Measurements from ENCODE around the gene WNK2. TPM values are rescaled to one million over a fixed set of nuclear protein-coding genes. Genes with fewer than 3 reads are reported as not detected.
"Not testable (repeated sequence)": the region's sequence is repeated elsewhere in the genome, so short reads cannot be mapped to it uniquely, and the experiment has no call there.

Gene WNK2
- total RNA-seq, 4 donors from 2014 or later, result 6.2 to 31.9 (median 18.9) TPM

DNA sequence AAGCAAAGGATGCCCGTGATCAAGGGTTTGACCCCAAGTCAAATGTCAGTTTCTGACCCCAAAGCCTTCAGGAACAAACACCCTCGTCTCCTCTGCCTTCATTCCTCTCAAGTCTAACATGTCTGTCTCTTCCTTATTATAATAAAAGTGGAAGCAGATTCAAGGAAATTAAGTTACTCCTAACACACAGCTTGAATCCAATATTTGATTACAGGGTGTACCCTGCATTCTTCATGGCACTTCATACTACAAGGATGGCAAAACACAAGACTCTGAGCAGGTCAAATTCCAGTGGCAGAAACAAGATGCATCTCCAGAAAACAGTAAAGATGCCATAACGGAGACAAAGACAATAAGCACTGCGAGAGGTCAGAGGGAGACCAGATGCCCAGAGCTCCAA, 148.4 kb downstream of the WNK2 start:
- H3K27me3 ChIP-seq, result no peaks in the 10 kb centered on the region
- no peak overlapping the region for H3K4me3 ChIP-seq
- no peak overlapping the region for H3K27ac ChIP-seq
- no peaks in the 10 kb centered on the region for H3K36me3 ChIP-seq
- no peak for TF ChIP-seq POLR2A (IDR thresholded peaks at IDR 0.05)
- TF ChIP-seq, protein P1, sequence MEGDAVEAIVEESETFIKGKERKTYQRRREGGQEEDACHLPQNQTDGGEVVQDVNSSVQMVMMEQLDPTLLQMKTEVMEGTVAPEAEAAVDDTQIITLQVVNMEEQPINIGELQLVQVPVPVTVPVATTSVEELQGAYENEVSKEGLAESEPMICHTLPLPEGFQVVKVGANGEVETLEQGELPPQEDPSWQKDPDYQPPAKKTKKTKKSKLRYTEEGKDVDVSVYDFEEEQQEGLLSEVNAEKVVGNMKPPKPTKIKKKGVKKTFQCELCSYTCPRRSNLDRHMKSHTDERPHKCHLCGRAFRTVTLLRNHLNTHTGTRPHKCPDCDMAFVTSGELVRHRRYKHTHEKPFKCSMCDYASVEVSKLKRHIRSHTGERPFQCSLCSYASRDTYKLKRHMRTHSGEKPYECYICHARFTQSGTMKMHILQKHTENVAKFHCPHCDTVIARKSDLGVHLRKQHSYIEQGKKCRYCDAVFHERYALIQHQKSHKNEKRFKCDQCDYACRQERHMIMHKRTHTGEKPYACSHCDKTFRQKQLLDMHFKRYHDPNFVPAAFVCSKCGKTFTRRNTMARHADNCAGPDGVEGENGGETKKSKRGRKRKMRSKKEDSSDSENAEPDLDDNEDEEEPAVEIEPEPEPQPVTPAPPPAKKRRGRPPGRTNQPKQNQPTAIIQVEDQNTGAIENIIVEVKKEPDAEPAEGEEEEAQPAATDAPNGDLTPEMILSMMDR (IDR thresholded peaks at IDR 0.05), result no peak
- intact Hi-C loops (cut with DNase I; ENCODE audit: low total_unique reads), result no loop called here
- no peaks in the 10 kb centered on the region for H3K9me3 ChIP-seq
- DNase-seq, result no peak
- H3K4me1 ChIP-seq, result no peaks in the 10 kb centered on the region

DNA sequence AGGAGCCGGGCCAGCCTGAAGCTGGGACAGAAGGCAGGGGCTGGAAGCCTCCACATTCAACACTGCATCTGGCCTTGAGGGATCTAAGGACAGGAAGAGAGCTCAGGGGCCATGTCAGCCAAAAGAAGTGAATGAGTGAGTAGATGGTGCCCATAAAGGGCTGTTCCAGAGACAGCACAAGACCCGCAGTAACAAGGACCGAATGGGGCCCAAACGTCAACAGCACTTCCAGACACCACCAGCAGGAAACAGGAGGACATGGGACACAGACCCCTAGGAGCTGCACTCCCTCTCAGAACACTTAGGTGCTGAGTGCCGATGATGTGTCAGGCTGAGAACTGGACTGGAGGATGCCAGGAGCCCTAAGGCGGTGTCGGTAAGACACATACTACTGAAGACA, 152.8 kb downstream of the WNK2 start:
- Histone ChIP-seq H3K4me1 (no peaks in the 10 kb centered on the region), H3K27me3 (no peaks in the 10 kb centered on the region), H3K36me3 (no peaks in the 10 kb centered on the region), H3K4me3 (no peak overlapping the region), H3K27ac (no peak overlapping the region), H3K9me3 (no peaks in the 10 kb centered on the region)
- TF ChIP-seq, protein P1 (IDR thresholded peaks at IDR 0.05), result no peak
- no peak for TF ChIP-seq POLR2A (IDR thresholded peaks at IDR 0.05)
- intact Hi-C loops (cut with DNase I; ENCODE audit: low total_unique reads), result no loop called here
- no peak for DNase-seq

DNA sequence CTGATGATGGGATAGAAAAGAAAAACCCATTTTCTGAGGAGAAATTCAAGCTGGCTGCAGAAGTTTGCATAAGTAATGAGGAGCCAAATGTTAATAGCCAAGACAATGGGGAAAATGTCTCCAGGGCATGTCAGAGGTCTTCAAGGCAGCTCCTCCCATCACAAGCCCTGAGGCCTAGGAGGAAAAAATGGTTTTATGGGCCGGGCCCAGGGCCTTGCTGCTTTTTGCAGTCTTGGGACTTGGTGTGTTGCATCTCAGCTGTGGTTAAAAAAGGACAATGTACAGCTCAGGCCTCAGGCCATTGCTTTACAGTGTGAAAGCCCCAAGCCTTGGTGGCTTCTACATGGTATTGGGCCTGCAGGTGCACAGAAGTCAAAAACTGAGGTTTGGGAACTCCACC, 154.3 kb downstream of the WNK2 start:
- DNase-seq; H3K27ac ChIP-seq; H3K27me3 ChIP-seq; intact Hi-C loops (cut with DNase I; ENCODE audit: low total_unique reads); H3K4me1 ChIP-seq; H3K36me3 ChIP-seq; H3K9me3 ChIP-seq; H3K4me3 ChIP-seq: not testable (repeated sequence)

DNA sequence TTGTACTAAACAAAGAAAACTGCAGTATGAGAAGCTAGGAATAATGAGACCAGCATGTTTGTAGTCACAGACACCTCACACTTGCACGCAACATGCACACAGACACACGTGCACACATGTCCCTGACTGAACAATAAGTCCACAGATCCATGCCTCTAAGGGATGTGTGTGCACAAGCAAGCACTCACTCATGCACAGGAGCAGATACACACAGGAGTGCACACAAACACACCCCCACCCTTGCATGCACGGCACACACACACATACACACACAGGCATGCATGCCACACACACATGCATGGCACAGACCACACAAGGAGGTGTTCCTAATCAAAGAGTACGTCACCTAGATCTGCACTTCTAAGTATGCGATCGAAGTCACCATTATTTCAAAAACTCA, 156.2 kb downstream of the WNK2 start:
- DNase-seq, result no peak
- no peak overlapping the region for H3K27ac ChIP-seq
- intact Hi-C loops (cut with DNase I; ENCODE audit: low total_unique reads), result no loop called here
- no peaks in the 10 kb centered on the region for H3K9me3 ChIP-seq
- no peaks in the 10 kb centered on the region for H3K4me1 ChIP-seq
- TF ChIP-seq POLR2A (IDR thresholded peaks at IDR 0.05), result no peak
- TF ChIP-seq, protein P1 (IDR thresholded peaks at IDR 0.05), result no peak
- no peak overlapping the region for H3K4me3 ChIP-seq
- H3K27me3 ChIP-seq, result no peaks in the 10 kb centered on the region
- no peaks in the 10 kb centered on the region for H3K36me3 ChIP-seq

DNA sequence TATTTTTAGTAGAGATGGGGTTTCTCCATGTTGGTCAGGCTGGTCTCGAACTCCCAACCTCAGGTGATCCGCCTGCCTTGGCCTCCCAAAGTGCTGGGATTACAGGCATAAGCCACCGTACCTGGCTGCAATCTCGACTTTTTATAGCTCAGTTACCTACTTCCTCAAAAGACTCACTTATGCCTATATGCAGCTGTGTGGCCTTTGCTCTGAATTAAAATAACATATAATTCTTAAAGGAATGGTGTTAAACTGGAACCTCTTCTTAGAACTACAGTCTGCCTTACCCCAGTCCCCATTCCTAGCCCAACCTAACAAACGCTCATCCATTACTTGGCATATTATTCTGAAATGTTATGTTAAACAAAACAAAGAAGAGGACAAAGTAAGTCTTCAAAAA, 157.9 kb downstream of the WNK2 start:
- H3K9me3 ChIP-seq; H3K27ac ChIP-seq; DNase-seq; H3K4me1 ChIP-seq; H3K27me3 ChIP-seq; H3K4me3 ChIP-seq; H3K36me3 ChIP-seq; intact Hi-C loops (cut with DNase I; ENCODE audit: low total_unique reads): not testable (repeated sequence)

DNA sequence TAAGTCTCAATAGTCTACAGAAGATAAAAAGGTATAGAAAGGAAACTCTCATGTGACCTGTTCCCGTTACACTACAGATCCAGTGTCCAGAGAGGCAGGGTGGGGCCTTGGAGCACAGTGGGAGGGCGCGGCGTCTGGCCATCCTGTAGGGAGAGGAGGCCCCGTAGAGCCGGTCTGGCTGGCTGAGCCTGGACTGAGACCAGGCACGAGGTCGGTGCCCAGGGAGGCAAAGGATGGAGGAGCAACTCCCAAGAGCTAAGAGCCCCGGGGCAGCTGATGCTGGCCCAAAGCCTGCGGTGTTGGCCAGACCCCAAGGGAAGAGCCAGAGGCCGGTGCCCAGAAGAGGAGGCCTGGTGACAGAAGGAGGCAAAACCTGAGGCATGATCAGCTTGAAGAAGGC, 158.5 kb downstream of the WNK2 start:
- H3K9me3 ChIP-seq; H3K4me1 ChIP-seq; H3K27ac ChIP-seq; DNase-seq; H3K27me3 ChIP-seq; intact Hi-C loops (cut with DNase I; ENCODE audit: low total_unique reads); H3K4me3 ChIP-seq; H3K36me3 ChIP-seq: not testable (repeated sequence)

DNA sequence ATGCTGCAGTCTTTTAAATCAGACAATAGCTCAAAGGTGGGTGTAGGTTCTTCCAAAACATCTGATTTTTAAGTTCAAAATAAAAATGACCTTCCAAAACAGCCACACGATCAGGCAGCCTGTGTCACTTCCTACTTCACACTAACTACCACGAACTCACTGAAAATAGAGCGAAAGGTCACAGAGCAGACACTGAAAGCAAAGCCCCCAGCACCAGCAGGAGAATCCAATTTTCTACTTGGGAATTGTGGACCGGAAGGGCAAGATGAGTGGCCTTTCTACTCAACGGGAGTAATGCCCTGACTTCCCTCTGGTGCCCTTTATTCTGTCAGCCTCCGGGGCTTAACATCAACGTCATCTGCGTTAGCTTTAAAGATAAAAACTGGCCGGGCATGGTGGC, 159.7 kb downstream of the WNK2 start:
- no peak for TF ChIP-seq POLR2A (IDR thresholded peaks at IDR 0.05)
- TF ChIP-seq, protein P1 (IDR thresholded peaks at IDR 0.05), result no peak
- no peak for DNase-seq
- H3K4me1 ChIP-seq, result no peaks in the 10 kb centered on the region
- no peak overlapping the region for H3K27ac ChIP-seq
- intact Hi-C loops (cut with DNase I; ENCODE audit: low total_unique reads), result no loop called here
- no peak overlapping the region for H3K4me3 ChIP-seq
- H3K27me3 ChIP-seq, result no peaks in the 10 kb centered on the region
- no peaks in the 10 kb centered on the region for H3K9me3 ChIP-seq
- no peaks in the 10 kb centered on the region for H3K36me3 ChIP-seq
